GM21515 (cell line): ENCODE measurements around the gene SSX5.
"Not testable (repeated sequence)": the region's sequence is repeated elsewhere in the genome, so short reads cannot be mapped to it uniquely, and the experiment has no call there.

Source experiments
- ATAC-seq: cut with Tn5 transposase; IDR thresholded peaks from one replicate; pipeline ENCODE4 v1.9.1; 2021; ENCODE audit not compliant: unreplicated experiment

Gene SSX5

GRCh38 chrX:48196745-48197201 lies at the start of gene SSX5:
Gene SSX5 (minus strand): TSS chrX:48196795. CDS start chrX:48195358, 1,437 bp downstream.
- ATAC-seq = no peak

GRCh38 chrX:48224196-48224595 lies 27.6 kb upstream of the SSX5 start:
- not testable (repeated sequence) for ATAC-seq

GRCh38 chrX:48214341-48214740 lies 17.7 kb upstream of the SSX5 start:
- not testable (repeated sequence) for ATAC-seq

DNA sequence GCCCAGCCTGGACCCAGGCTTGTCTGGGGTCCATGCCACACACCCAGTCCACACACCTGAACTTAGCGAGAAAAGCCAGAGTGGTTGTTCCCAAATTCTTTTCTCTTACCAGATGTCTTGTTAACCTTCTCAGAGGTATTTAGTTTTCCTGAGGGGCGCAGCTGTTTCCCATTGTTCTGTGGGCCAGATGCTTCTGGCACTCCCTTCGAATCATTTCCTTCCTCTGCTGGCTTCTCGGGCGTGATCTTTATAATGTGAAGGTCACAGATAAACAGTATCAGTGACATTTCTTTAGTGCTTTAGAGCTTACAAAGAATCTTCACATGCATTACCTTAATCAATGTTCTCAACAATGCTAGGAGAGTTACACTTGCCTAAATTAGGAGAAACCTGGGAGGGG lies 6.6 kb downstream of the SSX5 start:
- not testable (repeated sequence) for ATAC-seq

- ATAC-seq = not testable (repeated sequence)
Measured at GRCh38 chrX:48181882-48182281, 14.7 kb downstream of the SSX5 start.

DNA sequence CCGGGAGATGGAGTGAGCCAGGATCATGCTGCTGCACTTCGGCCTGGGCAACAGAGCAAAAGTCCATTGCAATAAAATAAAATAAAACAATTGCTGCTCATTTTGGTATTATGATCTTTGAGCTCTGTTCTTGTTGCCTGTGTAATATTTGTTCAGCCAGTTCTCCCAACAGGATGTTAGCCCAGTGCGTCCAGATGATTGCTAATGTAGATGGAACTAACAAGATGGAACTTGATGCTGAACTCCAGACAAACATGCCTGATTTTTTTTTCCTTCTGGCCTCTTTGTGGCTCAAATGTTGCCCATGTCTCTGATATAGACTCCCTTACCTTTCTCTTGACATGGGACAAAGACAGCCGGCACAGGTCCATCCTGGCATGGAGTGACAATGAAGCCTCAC lies 15.8 kb downstream of the SSX5 start:
- ATAC-seq = no peak

DNA sequence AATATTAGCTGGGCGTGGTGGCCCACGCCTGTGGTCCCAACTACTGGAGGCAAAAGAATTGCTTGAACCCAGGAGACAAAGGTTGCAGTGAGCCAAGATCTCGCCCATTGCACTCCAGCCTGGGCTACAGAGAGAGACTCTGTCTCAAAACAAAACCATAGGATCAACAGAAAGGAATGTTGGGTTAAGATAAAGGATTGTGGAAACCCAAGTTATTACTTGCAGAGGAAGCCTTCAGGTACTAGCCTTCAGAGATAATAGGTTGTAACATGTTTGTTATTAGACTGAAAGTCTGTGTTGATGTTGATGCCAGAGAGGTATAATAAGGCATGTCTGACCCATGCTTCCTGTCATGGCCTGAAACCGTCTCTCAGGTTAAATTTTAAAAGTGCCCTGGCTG lies 16.9 kb downstream of the SSX5 start:
- no peak for ATAC-seq

- not testable (repeated sequence) for ATAC-seq
Measured at GRCh38 chrX:48166322-48166721, 30.3 kb downstream of the SSX5 start.

DNA sequence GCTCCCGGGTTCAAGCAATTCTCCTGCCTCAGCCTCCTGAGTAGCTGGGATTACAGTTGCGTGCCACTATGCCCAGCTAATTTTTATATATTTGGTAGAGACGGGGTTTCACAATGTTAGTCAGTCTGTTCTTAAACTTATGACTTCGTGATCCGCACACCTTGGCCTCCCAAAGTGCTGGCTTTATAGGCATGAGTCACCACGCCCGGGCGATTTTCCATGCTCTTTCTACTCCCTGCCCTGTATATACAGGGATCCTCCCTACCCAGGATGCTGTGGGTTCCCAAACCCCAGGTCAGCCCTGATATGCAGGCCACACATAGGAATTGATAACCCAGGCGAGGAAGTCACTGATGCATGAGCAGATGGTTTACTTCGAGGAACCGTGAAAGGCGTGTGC lies 31.4 kb downstream of the SSX5 start:
- no peak for ATAC-seq

- ATAC-seq = no peak
Measured at GRCh38 chrX:48156014-48156413, 40.6 kb downstream of the SSX5 start.

DNA sequence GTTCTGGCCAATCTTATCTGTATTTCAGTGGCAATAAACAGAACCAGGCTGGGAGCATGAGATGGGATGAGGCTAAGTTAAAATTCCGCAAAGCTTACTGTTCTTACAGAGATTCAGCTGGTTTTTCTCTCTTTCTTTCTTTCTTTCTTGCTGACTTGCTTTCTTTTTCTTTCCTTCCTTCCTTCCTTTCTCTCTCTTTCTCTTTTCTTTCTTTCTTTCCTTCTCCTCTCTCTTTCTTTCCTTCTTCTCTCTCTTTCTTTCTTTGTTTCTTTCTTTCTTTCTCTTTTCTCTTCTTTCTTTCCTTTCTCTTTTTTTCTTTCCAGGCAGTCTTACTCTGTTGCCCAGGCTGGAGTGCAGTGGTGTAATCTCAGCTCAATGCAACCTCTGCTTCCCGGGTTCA lies 41.8 kb downstream of the SSX5 start:
- ATAC-seq = no peak

GRCh38 chrX:48153769-48154168 lies 42.8 kb downstream of the SSX5 start:
- no peak for ATAC-seq

- not testable (repeated sequence) for ATAC-seq
Measured at GRCh38 chrX:48142697-48143096, 53.9 kb downstream of the SSX5 start.

GRCh38 chrX:48141810-48142508 lies 54.6 kb downstream of the SSX5 start:
- not testable (repeated sequence) for ATAC-seq

DNA sequence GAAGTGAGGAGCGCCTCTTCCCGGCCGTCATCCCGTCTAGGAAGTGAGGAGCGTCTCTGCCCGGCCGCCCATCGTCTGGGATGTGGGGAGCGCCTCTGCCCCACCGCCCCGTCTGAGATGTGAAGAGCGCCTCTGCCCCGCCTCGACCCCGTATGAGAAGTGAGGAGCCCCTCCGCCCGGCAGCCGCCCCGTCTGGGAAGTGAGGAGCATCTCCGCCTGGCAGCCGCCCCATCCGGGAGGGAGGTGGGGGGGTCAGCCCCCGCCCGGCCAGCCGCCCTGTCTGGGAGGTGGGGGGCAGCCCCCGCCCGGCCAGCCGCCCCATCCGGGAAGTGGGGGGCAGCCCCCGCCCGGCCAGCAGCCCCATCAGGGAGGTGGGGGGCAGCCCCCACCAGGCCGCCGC lies 57.5 kb downstream of the SSX5 start:
- not testable (repeated sequence) for ATAC-seq
